Central memory CD4-positive, alpha-beta T cell (primary cell): ENCODE measurements around the gene POC1B.
A peak's percentile ranks its signal among the peaks of the same experiment; 100 is the strongest.

Experiments used
- DNase-seq: peaks from one replicate; pipeline ENCODE4 v3.0.0; 2022

Gene POC1B

GRCh38 chr12:89493670-89494302 lies 32.1 kb downstream of the POC1B start:
- DNase-seq: no peak

- no peak for DNase-seq
Observed at GRCh38 chr12:89492883-89493282, 33.0 kb downstream of the POC1B start.

- DNase-seq: no peak
Observed at GRCh38 chr12:89490922-89491321, 34.9 kb downstream of the POC1B start.

GRCh38 chr12:89486264-89486663 lies 39.6 kb downstream of the POC1B start:
- DNase-seq: no peak

GRCh38 chr12:89484470-89484869 lies 41.4 kb downstream of the POC1B start:
- DNase-seq: no peak

GRCh38 chr12:89481213-89481914 lies 44.5 kb downstream of the POC1B start:
- DNase-seq: no peak

GRCh38 chr12:89479982-89480381 lies 45.9 kb downstream of the POC1B start:
- DNase-seq: no peak

- DNase-seq: no peak
Observed at GRCh38 chr12:89477633-89478279, 48.1 kb downstream of the POC1B start.

- no peak for DNase-seq
Observed at GRCh38 chr12:89476904-89477595, 48.8 kb downstream of the POC1B start.

GRCh38 chr12:89476232-89476631 lies 49.6 kb downstream of the POC1B start:
- DNase-seq: no peak

GRCh38 chr12:89475203-89475990 lies 50.5 kb downstream of the POC1B start:
- no peak for DNase-seq

GRCh38 chr12:89474615-89475014 lies 51.2 kb downstream of the POC1B start:
- DNase-seq: no peak

GRCh38 chr12:89472508-89472907 lies 53.3 kb downstream of the POC1B start:
- DNase-seq: no peak

- peak; percentile 30 for DNase-seq
Observed at GRCh38 chr12:89470741-89471509, 54.9 kb downstream of the POC1B start.

GRCh38 chr12:89469361-89469760 lies 56.5 kb downstream of the POC1B start:
- no peak for DNase-seq

GRCh38 chr12:89468648-89469326 lies 57.1 kb downstream of the POC1B start:
- DNase-seq: peak; percentile 25

GRCh38 chr12:89468017-89468416 lies 57.8 kb downstream of the POC1B start:
- no peak for DNase-seq

- DNase-seq: no peak
Observed at GRCh38 chr12:89464974-89465592, 60.8 kb downstream of the POC1B start.

- DNase-seq: peak; percentile 45
Observed at GRCh38 chr12:89461649-89462612, 63.9 kb downstream of the POC1B start.

- no peak for DNase-seq
Observed at GRCh38 chr12:89461190-89461589, 64.7 kb downstream of the POC1B start.
